Bronchial epithelial cell (primary cell): ENCODE results near the gene DDAH2. TPM values are rescaled to one million over a fixed set of nuclear protein-coding genes. Genes with fewer than 3 reads are reported as not detected.

Experiments
- DNase-seq: peaks from one replicate; pipeline ENCODE4 v3.0.0-alpha.2; 2010; ENCODE audit warnings: low read depth
- FAIRE-seq: peaks from 2 replicates; lab custom pipeline; 2011; peaks lifted over from hg19 to GRCh38; lab: Jason Lieb, UNC
- H3K27me3 ChIP-seq: 2 replicates; pipeline ENCODE4 v1.5.1; 2011; ENCODE audit warnings: low read length; ENCODE audit not compliant: control insufficient read depth, insufficient read depth
- H3K36me3 ChIP-seq: 2 replicates; pipeline ENCODE4 v1.5.1; 2011; ENCODE audit warnings: low read length; ENCODE audit not compliant: control insufficient read depth, insufficient read depth
- H3K4me3 ChIP-seq: 2 replicates; pipeline ENCODE4 v1.5.1; 2011; ENCODE audit warnings: mild to moderate bottlenecking, low read depth, low read length, control low read depth
- CTCF ChIP-seq: IDR thresholded peaks from 2 replicates; pipeline ENCODE4 v1.5.1; 2011; ENCODE audit warnings: mild to moderate bottlenecking, moderate library complexity, low read length, control low read depth, inconsistent platforms; ENCODE audit not compliant: insufficient read depth, severe bottlenecking
- total RNA-seq: library from RNA; depleted of rRNA; stranded (reverse); fragments of >200 nt; gene quantifications from 2 replicates; pipeline ENCODE4 v1.2.1, GENCODE V29; 2014

The DDAH2 gene
- total RNA-seq, 1 donor from 2014 or later = 14.5 TPM

- no peak for TF ChIP-seq CTCF
- Histone ChIP-seq H3K4me3 (no peak overlapping the region), H3K36me3 (peaks cover 5% of the 10 kb centered on the region), H3K27me3 (no peaks in the 10 kb centered on the region)
- FAIRE-seq (no peak), DNase-seq (no peak)
Observed at GRCh38 chr6:31742894-31743293, 13.8 kb upstream of the DDAH2 start.

GRCh38 chr6:31741815-31742214 lies 12.7 kb upstream of the DDAH2 start:
- TF ChIP-seq CTCF = no peak
- FAIRE-seq (no peak), DNase-seq (no peak)
- Histone ChIP-seq H3K36me3 (peaks cover 3% of the 10 kb centered on the region), H3K4me3 (no peak overlapping the region), H3K27me3 (no peaks in the 10 kb centered on the region)

- Histone ChIP-seq H3K4me3 (peak overlapping the region; percentile 62), H3K27me3 (no peaks in the 10 kb centered on the region), H3K36me3 (peaks cover 3% of the 10 kb centered on the region)
- DNase-seq = no peak
- FAIRE-seq = no peak
- TF ChIP-seq CTCF = no peak
Observed at GRCh38 chr6:31740397-31741223, 11.5 kb upstream of the DDAH2 start.

- TF ChIP-seq CTCF = no peak
- no peaks in the 10 kb centered on the region for H3K27me3 ChIP-seq
- H3K4me3 ChIP-seq = peak within 1 kb of the TSS; percentile 62
- DNase-seq = peak; percentile 98
- peaks cover 3% of the 10 kb centered on the region for H3K36me3 ChIP-seq
- no peak for FAIRE-seq
Observed at GRCh38 chr6:31739639-31740396, 10.7 kb upstream of the DDAH2 start, which contains the start of gene MSH5. TSS of gene MSH5 (plus strand) at chr6:31740005. CDS start at chr6:31740467, 462 bp downstream.

- Histone ChIP-seq H3K27me3 (no peaks in the 10 kb centered on the region), H3K36me3 (peaks cover 13% of the 10 kb centered on the region), H3K4me3 (no peak overlapping the region)
- FAIRE-seq = no peak
- peak; percentile 77 for DNase-seq
- peak; percentile 34 for TF ChIP-seq CTCF
Observed at GRCh38 chr6:31737991-31738979, 9.2 kb upstream of the DDAH2 start.
